Endothelial cell of umbilical vein (primary cell): Measurements from ENCODE around the gene CALR3. TPM values are rescaled to one million over a fixed set of nuclear protein-coding genes. Genes with fewer than 3 reads are reported as not detected.
"Not testable (repeated sequence)": the region's sequence is repeated elsewhere in the genome, so short reads cannot be mapped to it uniquely, and the experiment has no call there.

Experiments
- BruUV-seq: library from RNA; stranded (reverse); fragments of 400-500 nt; replicated peaks from 2 replicates; lab custom pipeline; 2021; lab: Mats Ljungman, UMichigan
- CTCF ChIA-PET: fragments of 300-600, 350-600 bp; sonication (Branson Sonifier 250); formaldehyde crosslinking; loops from one replicate; lab custom pipeline; 2021; ENCODE audit warnings: antibody characterized with exemption, inconsistent platforms; lab: Charles Lee
- POLR2A ChIA-PET: fragments of 300-600, 350-600 bp; sonication (Branson Sonifier 250); formaldehyde crosslinking; loops from one replicate; lab custom pipeline; 2021; ENCODE audit warnings: antibody characterized with exemption, inconsistent platforms; lab: Charles Lee
- DNase-seq: peaks from one replicate; pipeline ENCODE4 v3.0.0-alpha.2; 2011; ENCODE audit warnings: low read depth, low spot score
- FAIRE-seq: peaks from 2 replicates; lab custom pipeline; 2011; peaks lifted over from hg19 to GRCh38; lab: Jason Lieb, UNC
- H2AFZ ChIP-seq: 2 replicates; pipeline ENCODE4 v1.6.0; 2012; ENCODE audit warnings: low read depth, low read length, control low read depth, inconsistent platforms
- H3K27ac ChIP-seq: 2 replicates; pipeline ENCODE4 v1.5.1; 2011; ENCODE audit warnings: low read depth, mild to moderate bottlenecking, control low read depth, low read length, moderate library complexity; ENCODE audit not compliant: insufficient read depth
- H3K27me3 ChIP-seq, 2 experiments: 2 replicates each; pipeline versions ENCODE4 v1.6.0 to v1.6.1; 2011; ENCODE audit warnings: low read length in 2 of 2, mixed read lengths in 1 of 2; ENCODE audit not compliant: control insufficient read depth in 2 of 2, insufficient read depth in 2 of 2
- H3K36me3 ChIP-seq, 2 experiments: 2 replicates in 1 of 2; 3 replicates in 1 of 2; pipeline ENCODE4 v1.5.1; 2011; ENCODE audit warnings: low read length in 2 of 2, mild to moderate bottlenecking in 1 of 2, moderate library complexity in 1 of 2; ENCODE audit not compliant: control insufficient read depth in 2 of 2, insufficient read depth in 2 of 2; ENCODE audit errors: extremely low read depth in 1 of 2
- H3K4me1 ChIP-seq: 3 replicates; pipeline ENCODE4 v1.5.1; 2011; ENCODE audit warnings: mild to moderate bottlenecking, low read length; ENCODE audit not compliant: control insufficient read depth, insufficient read depth; ENCODE audit errors: extremely low read depth
- H3K4me2 ChIP-seq: 2 replicates; pipeline ENCODE4 v1.6.1; 2011; ENCODE audit warnings: low read length, control low read depth, mixed read lengths; ENCODE audit not compliant: insufficient read depth
- H3K4me3 ChIP-seq, 3 experiments: fragments of 200-600 bp in 1 of 3; sonication (generic), shearing (Covaris generic) in 1 of 3; replicated peaks in 1 of 3; 2 replicates each; pipeline ENCODE4 v1.5.1; 2011 to 2016; ENCODE audit warnings: control low read depth in 3 of 3, low read length in 3 of 3, mild to moderate bottlenecking in 2 of 3, inconsistent platforms in 1 of 3, low read depth in 1 of 3, moderate library complexity in 1 of 3; ENCODE audit not compliant: insufficient read depth in 1 of 3
- H3K79me2 ChIP-seq: 2 replicates; pipeline ENCODE4 v1.6.0; 2012; ENCODE audit warnings: low read length, inconsistent platforms; ENCODE audit not compliant: control insufficient read depth, insufficient read depth
- H3K9ac ChIP-seq: replicated peaks from 2 replicates; pipeline ENCODE3; 2011; ENCODE audit warnings: low read length, control low read depth; ENCODE audit not compliant: insufficient read depth; ENCODE audit errors: extremely low read depth
- H3K9me1 ChIP-seq: replicated peaks from 3 replicates; pipeline ENCODE4 v1.6.0; 2011; ENCODE audit warnings: mild to moderate bottlenecking, low read length; ENCODE audit not compliant: control insufficient read depth, insufficient read depth; ENCODE audit errors: extremely low read depth
- H3K9me3 ChIP-seq: replicated peaks from 2 replicates; pipeline ENCODE4 v1.5.1; 2012; ENCODE audit warnings: low read length, inconsistent platforms; ENCODE audit not compliant: control insufficient read depth, insufficient read depth
- H4K20me1 ChIP-seq: replicated peaks from 2 replicates; pipeline ENCODE3; 2011; ENCODE audit warnings: mild to moderate bottlenecking, low read length; ENCODE audit not compliant: control insufficient read depth, insufficient read depth; ENCODE audit errors: extremely low read depth
- EZH2 ChIP-seq: IDR thresholded peaks from 2 replicates; pipeline ENCODE4 v1.6.1; 2012; ENCODE audit warnings: borderline replicate concordance, low read depth, mild to moderate bottlenecking, moderate library complexity, low read length, inconsistent platforms; ENCODE audit not compliant: severe bottlenecking
- FOS ChIP-seq: IDR thresholded peaks from 2 replicates; pipeline ENCODE4 v1.6.1; 2011; ENCODE audit warnings: mild to moderate bottlenecking, low read length, moderate library complexity, borderline replicate concordance; ENCODE audit not compliant: insufficient read depth
- GATA2 ChIP-seq: IDR thresholded peaks from 2 replicates; pipeline ENCODE4 v1.7.0; 2011; ENCODE audit warnings: low read depth, mild to moderate bottlenecking, moderate library complexity, mixed read lengths, low read length; ENCODE audit not compliant: insufficient read length, insufficient read depth
- POLR2A ChIP-seq: IDR thresholded peaks from 2 replicates; pipeline ENCODE4 v1.6.1; 2012; ENCODE audit warnings: low read depth, mild to moderate bottlenecking, control low read depth, low read length
- POLR2AphosphoS5 ChIP-seq: IDR thresholded peaks from 2 replicates; pipeline ENCODE4 v1.6.1; 2012; ENCODE audit warnings: low read depth, mild to moderate bottlenecking, control low read depth, low read length, moderate library complexity; ENCODE audit not compliant: insufficient read depth
- dilution Hi-C: fragments of 300-500 bp; cut with MboI; formaldehyde crosslinking; loops from one replicate; pipeline ENCODE4 v1.15.0; 2019; ENCODE audit warnings: low sequenced_read_pairs; ENCODE audit not compliant: extremely low pct_ligation_motif_present
- intact Hi-C: fragments of 100-400 bp; cut with micrococcal nuclease; formaldehyde crosslinking; loops from one replicate; pipeline ENCODE4 v1.10.0; 2022
- polyA plus RNA-seq, 4 experiments: library from polyadenylated mRNA; depleted of rRNA in 3 of 4; stranded (reverse) in 3 of 4; unstranded in 1 of 4; fragments of >200 nt; gene quantifications; 2 replicates each; pipeline versions ENCODE4 v1.2.1 to v1.2.3, GENCODE V29; 2011 to 2012; ENCODE audit warnings: missing spikeins in 1 of 4
- total RNA-seq: library from RNA; stranded (reverse); gene quantifications from 2 replicates; pipeline ENCODE4 v1.2.3, GENCODE V29; 2021
- TF ChIP-seq, protein P1 (sequence below): IDR thresholded peaks from 2 replicates; pipeline ENCODE4 v1.6.1; 2011; ENCODE audit not compliant: insufficient read depth, insufficient read length

Gene CALR3
- total and polyA plus RNA-seq, 2 donors (not counting 3 experiments of a cell fraction or from before 2014, with no cell fraction given), result not detected

DNA sequence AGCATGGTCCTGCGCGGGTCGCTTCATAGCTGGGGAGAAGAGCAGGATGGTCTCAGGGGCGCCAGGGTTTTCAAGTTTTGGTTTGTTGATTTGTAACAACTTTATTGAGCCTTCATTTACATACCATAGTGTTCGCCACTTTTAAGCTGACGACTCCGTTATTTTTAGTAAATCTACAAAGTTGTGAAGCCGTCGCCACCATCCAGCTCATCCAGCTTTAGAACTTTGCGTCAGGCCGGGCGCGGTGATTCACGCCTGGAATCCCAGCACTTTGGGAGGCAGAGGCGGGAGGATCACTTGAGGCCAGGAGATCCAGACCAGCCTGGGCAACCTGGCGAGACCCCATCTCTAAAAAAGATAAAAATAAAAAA, 631 bp upstream of the CALR3 start:
- no TSS peak for BruUV-seq
- no peaks in the 10 kb centered on the region for H3K36me3 ChIP-seq
- no peak for DNase-seq
- H3K27me3 ChIP-seq, result no peaks in the 10 kb centered on the region
- no peak for FAIRE-seq
- POLR2A ChIA-PET, result interaction anchor here (1.4 kb wide), 1 partner anchor 163 kb away, joined by 5 read pairs; the partner anchor contains the start of gene SMIM7
- dilution Hi-C loops, result no loop called here
- peak overlapping the region; percentile 63 to 87 (median 80) for H3K4me3 ChIP-seq
- H3K79me2 ChIP-seq, result peaks cover 2% of the 10 kb centered on the region
- peak overlapping the region; percentile 98 for H2AFZ ChIP-seq
- H3K27ac ChIP-seq, result peak overlapping the region; percentile 49
- CTCF ChIA-PET, result interaction anchor here (0.6 to 2.1 kb wide), 5 partner anchors 10 to 55 kb away, joined by 3 to 18 read pairs (median 3); no protein-coding TSS in a partner anchor
- peak overlapping the region; percentile 83 for H3K4me2 ChIP-seq
- intact Hi-C loops, result loop anchor here (1.0 to 5.0 kb wide), 3 partner anchors 24 to 59 kb away; no protein-coding TSS in a partner anchor
- peaks cover 7% of the 10 kb centered on the region for H3K4me1 ChIP-seq
- H3K9ac ChIP-seq, result peak overlapping the region; percentile 66
- H3K9me1 ChIP-seq, result no peaks in the 10 kb centered on the region
- H4K20me1 ChIP-seq, result no peaks in the 10 kb centered on the region
- no peaks in the 10 kb centered on the region for H3K9me3 ChIP-seq
- no peak for TF ChIP-seq POLR2A
- TF ChIP-seq GATA2, result no peak
- no peak for TF ChIP-seq POLR2AphosphoS5
- TF ChIP-seq EZH2, result no peak
- TF ChIP-seq FOS, result no peak
- TF ChIP-seq, protein P1, sequence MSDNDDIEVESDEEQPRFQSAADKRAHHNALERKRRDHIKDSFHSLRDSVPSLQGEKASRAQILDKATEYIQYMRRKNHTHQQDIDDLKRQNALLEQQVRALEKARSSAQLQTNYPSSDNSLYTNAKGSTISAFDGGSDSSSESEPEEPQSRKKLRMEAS, result no peak

DNA sequence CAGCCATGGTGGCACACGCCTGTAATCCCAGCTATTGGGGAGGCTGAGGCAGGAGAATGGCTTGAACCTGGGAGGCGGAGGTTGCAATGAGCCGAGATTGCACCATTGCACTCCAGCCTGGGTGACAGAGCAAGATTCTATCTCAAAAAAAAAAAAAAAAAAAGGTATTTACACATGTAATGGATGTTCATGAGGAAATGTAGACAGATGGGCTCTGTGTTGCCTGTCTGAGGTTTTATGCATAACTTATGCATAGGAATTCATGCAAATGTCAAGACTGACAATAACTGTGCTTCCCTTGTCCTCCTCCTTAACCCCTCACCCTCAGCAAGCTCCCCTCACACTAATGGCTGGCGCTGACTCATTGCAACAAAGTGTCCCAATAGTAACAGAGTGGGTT, 9.5 kb downstream of the CALR3 start:
- H3K4me3 ChIP-seq, H3K4me2 ChIP-seq, dilution Hi-C loops, H3K27ac ChIP-seq, H2AFZ ChIP-seq, H3K79me2 ChIP-seq, POLR2A ChIA-PET, H3K36me3 ChIP-seq, H3K27me3 ChIP-seq, DNase-seq, H3K4me1 ChIP-seq, FAIRE-seq, intact Hi-C loops, H3K9ac ChIP-seq, H3K9me1 ChIP-seq, H4K20me1 ChIP-seq, H3K9me3 ChIP-seq, BruUV-seq: not testable (repeated sequence)
- CTCF ChIA-PET, result interaction anchor here (0.7 to 1.3 kb wide), 3 partner anchors 10 to 44 kb away, joined by 3 read pairs; partner anchors contain the start of genes C19orf44 and CALR3
